A549 (cell line): Measurements from ENCODE around the gene SORL1. TPM values are rescaled to one million over a fixed set of nuclear protein-coding genes. Genes with fewer than 3 reads are reported as not detected.

Source experiments
- ATAC-seq, 2 experiments: fragments of 200-7000 bp in 1 of 2; fragments of >200 bp in 1 of 2; cut with Nextera tagmentation in 1 of 2; cut with Tn5 transposase in 1 of 2; 3 replicates each; pipeline versions ENCODE4 v1.8.0 to v1.9.1; 2018 to 2020; ENCODE audit warnings: mild to moderate bottlenecking in 1 of 2, moderate library complexity in 1 of 2
- CTCF ChIA-PET: fragments of 300-600 bp; sonication (Branson Sonifier 250); formaldehyde crosslinking; extraction: SDS; loops from one replicate; lab custom pipeline; 2021; ENCODE audit warnings: antibody characterized with exemption, inconsistent platforms; lab: Yijun Ruan, JAX
- POLR2A ChIA-PET: fragments of 350-600 bp; formaldehyde crosslinking; extraction: SDS; loops from one replicate; lab custom pipeline; 2021; ENCODE audit warnings: antibody characterized with exemption, inconsistent platforms; lab: Yijun Ruan, JAX
- DNase-seq, 2 experiments: peaks; one replicate each; pipeline versions ENCODE4 v3.0.0 to v3.0.0-alpha.2; 2011 to 2016; ENCODE audit warnings: low read depth in 1 of 2, low spot score in 1 of 2
- FAIRE-seq: peaks from 2 replicates; lab custom pipeline; 2011; peaks lifted over from hg19 to GRCh38; lab: Jason Lieb, UNC
- H3K27ac ChIP-seq, 2 experiments: fragments of >200 bp; sonication (Bioruptor Twin); formaldehyde crosslinking; 3 replicates each; pipeline ENCODE4 v1.5.1; 2016 to 2017
- H3K4me1 ChIP-seq: fragments of >200 bp; sonication (Bioruptor Twin); formaldehyde crosslinking; 3 replicates; pipeline ENCODE4 v1.6.1; 2016
- H3K4me2 ChIP-seq: fragments of >200 bp; sonication (Bioruptor Twin); formaldehyde crosslinking; 3 replicates; pipeline ENCODE4 v1.6.1; 2016
- H3K4me3 ChIP-seq: fragments of >200 bp; sonication (Bioruptor Twin); formaldehyde crosslinking; 3 replicates; pipeline ENCODE4 v1.5.1; 2016
- H3K9me3 ChIP-seq: fragments of >200 bp; sonication (Bioruptor Twin); formaldehyde crosslinking; 3 replicates; pipeline ENCODE4 v1.6.1; 2016
- ATOH8 ChIP-seq: fragments of 250-450 bp; sonication (Bioruptor Pico); IDR thresholded peaks from 2 replicates; pipeline ENCODE4 v1.5.0; 2020; ENCODE audit warnings: low read depth, mild to moderate bottlenecking, moderate library complexity
- BCL3 ChIP-seq: fragments of >200 bp; sonication (Bioruptor Twin); formaldehyde crosslinking; IDR thresholded peaks from 3 replicates; pipeline ENCODE4 v1.6.1; 2016
- CBX8 ChIP-seq: fragments of 200-600 bp; sonication (generic); IDR thresholded peaks from 2 replicates; pipeline ENCODE4 v1.6.1; 2016
- CHD2 ChIP-seq: fragments of 150-350 bp; IDR thresholded peaks from 2 replicates; pipeline ENCODE4 v1.6.1; 2014; ENCODE audit warnings: low read length; ENCODE audit not compliant: partially characterized antibody
- CHD4 ChIP-seq: fragments of 200-600 bp; sonication (generic); IDR thresholded peaks from 2 replicates; pipeline ENCODE4 v1.6.1; 2016; ENCODE audit warnings: antibody characterized with exemption, mild to moderate bottlenecking, borderline replicate concordance
- CTCF ChIP-seq: fragments of >200 bp; sonication (Bioruptor Twin); formaldehyde crosslinking; IDR thresholded peaks from 3 replicates; pipeline ENCODE4 v1.5.1; 2016
- EHF ChIP-seq: fragments of 250-450 bp; sonication (Bioruptor Pico); IDR thresholded peaks from 2 replicates; pipeline ENCODE4 v1.5.0; 2020; ENCODE audit warnings: mild to moderate bottlenecking
- ELK1 ChIP-seq: fragments of 150-350 bp; IDR thresholded peaks from 2 replicates; pipeline ENCODE4 v1.6.1; 2014; ENCODE audit warnings: low read depth, mild to moderate bottlenecking, low read length
- EP300 ChIP-seq, 2 experiments: fragments of >200 bp; sonication (Bioruptor Twin); formaldehyde crosslinking; IDR thresholded peaks; 2 replicates in 1 of 2; 3 replicates in 1 of 2; pipeline ENCODE4 v1.6.1; 2016 to 2017
- GATA3 ChIP-seq: IDR thresholded peaks from 2 replicates; pipeline ENCODE4 v1.6.1; 2012; ENCODE audit warnings: borderline replicate concordance
- HDAC2 ChIP-seq: fragments of 200-600 bp; sonication (generic); IDR thresholded peaks from 2 replicates; pipeline ENCODE4 v1.6.1; 2016
- HOXA7 ChIP-seq: fragments of 250-450 bp; sonication (Bioruptor Pico); IDR thresholded peaks from 2 replicates; pipeline ENCODE4 v1.5.0; 2020; ENCODE audit warnings: mild to moderate bottlenecking, moderate library complexity
- JUN ChIP-seq, 2 experiments: fragments of >200 bp; sonication (Bioruptor Twin); formaldehyde crosslinking; IDR thresholded peaks; 2 replicates in 1 of 2; 3 replicates in 1 of 2; pipeline ENCODE4 v1.6.1; 2016 to 2017
- KDM1A ChIP-seq: fragments of 200-600 bp; sonication (generic); IDR thresholded peaks from 2 replicates; pipeline ENCODE4 v1.6.1; 2016; ENCODE audit warnings: low read depth, mild to moderate bottlenecking
- KDM5A ChIP-seq: fragments of 200-600 bp; sonication (generic); IDR thresholded peaks from 2 replicates; pipeline ENCODE4 v1.6.1; 2016; ENCODE audit warnings: antibody characterized with exemption, mild to moderate bottlenecking
- MAZ ChIP-seq: fragments of 150-350 bp; IDR thresholded peaks from 2 replicates; pipeline ENCODE4 v1.6.1; 2014; ENCODE audit warnings: antibody characterized with exemption, low read depth, low read length, borderline replicate concordance
- MYC ChIP-seq: IDR thresholded peaks from 2 replicates; pipeline ENCODE4 v1.6.1; 2012; ENCODE audit warnings: mild to moderate bottlenecking, inconsistent platforms, low read length, improper control_type of control experiment, borderline replicate concordance
- NR3C1 ChIP-seq: fragments of >200 bp; sonication (Bioruptor Twin); formaldehyde crosslinking; IDR thresholded peaks from 3 replicates; pipeline ENCODE4 v1.6.1; 2017
- PBX3 ChIP-seq: IDR thresholded peaks from 2 replicates; pipeline ENCODE4 v1.6.1; 2012
- PHF8 ChIP-seq: fragments of 200-600 bp; sonication (generic); IDR thresholded peaks from 2 replicates; pipeline ENCODE4 v1.6.1; 2016; ENCODE audit warnings: low read depth, mild to moderate bottlenecking, antibody characterized with exemption, moderate library complexity, borderline replicate concordance
- RARB ChIP-seq: fragments of 250-450 bp; sonication (Bioruptor Pico); IDR thresholded peaks from 2 replicates; pipeline ENCODE4 v1.8.0; 2021; ENCODE audit warnings: mild to moderate bottlenecking, moderate library complexity
- REST ChIP-seq: fragments of 200-600 bp; sonication (generic); IDR thresholded peaks from 2 replicates; pipeline ENCODE4 v1.6.1; 2016; ENCODE audit warnings: antibody characterized with exemption, mild to moderate bottlenecking, moderate library complexity
- RFX5 ChIP-seq: fragments of 450-650 bp; IDR thresholded peaks from 2 replicates; pipeline ENCODE4 v1.7.1; 2014; ENCODE audit warnings: antibody characterized with exemption, mild to moderate bottlenecking, moderate library complexity
- RNF2 ChIP-seq: fragments of 200-600 bp; sonication (generic); IDR thresholded peaks from 2 replicates; pipeline ENCODE4 v1.6.1; 2016; ENCODE audit warnings: low read depth, mild to moderate bottlenecking, antibody characterized with exemption, moderate library complexity, borderline replicate concordance
- SREBF2 ChIP-seq: fragments of 450-650 bp; IDR thresholded peaks from 2 replicates; pipeline ENCODE4 v1.6.1; 2014; ENCODE audit warnings: mild to moderate bottlenecking, moderate library complexity
- USF2 ChIP-seq: fragments of 450-650 bp; IDR thresholded peaks from 2 replicates; pipeline ENCODE4 v1.6.1; 2014; ENCODE audit warnings: antibody characterized with exemption
- ZC3H11A ChIP-seq: fragments of 450-650 bp; IDR thresholded peaks from 2 replicates; pipeline ENCODE4 v1.6.1; 2014; ENCODE audit warnings: antibody characterized with exemption, mild to moderate bottlenecking
- ZSCAN20 ChIP-seq: fragments of 250-450 bp; sonication (Bioruptor Pico); IDR thresholded peaks from 2 replicates; pipeline ENCODE4 v1.8.0; 2022; ENCODE audit warnings: mild to moderate bottlenecking, moderate library complexity
- WGBS: methylation state at CpG from one replicate; pipeline ENCODE4 v1.1.6; 2017; ENCODE audit errors: missing lambda C conversion rate; 5-methylcytosine and 5-hydroxymethylcytosine counted together
- polyA plus RNA-seq, 4 experiments: library from polyadenylated mRNA; depleted of rRNA in 3 of 4; stranded (reverse); fragments of >200 nt; fragmentation: RNase III in 1 of 4; extraction: RNeasy Plus Mini Kit Qiagen cat#74134 plus additional on column Dnase treatment in 1 of 4; gene quantifications; 2 replicates in 3 of 4; 3 replicates in 1 of 4; pipeline ENCODE4 v1.2.3, GENCODE V29; 2011 to 2017

SORL1 gene
- polyA plus RNA-seq, 2 of the 4 experiments (the other 2 are of a cell fraction) = 0.45 to 3.8 TPM

- no peak for TF ChIP-seq NR3C1
- TF ChIP-seq ATOH8 (CRISPR knock-in tag) = no peak
- TF ChIP-seq MAZ = no peak
- TF ChIP-seq CHD4 = no peak
- TF ChIP-seq SREBF2 = no peak
- no peak for TF ChIP-seq ZSCAN20
- TF ChIP-seq CBX8 = no peak
- no peak for TF ChIP-seq KDM5A
These were observed 174.9 kb downstream of the SORL1 start (continued) for GRCh38 chr11:121626980-121627379.

GRCh38 chr11:121630041-121630440 is 177.9 kb downstream of the SORL1 start:
- ATAC-seq (no peak), FAIRE-seq (no peak)
- Histone ChIP-seq H3K4me1 (no peaks in the 10 kb centered on the region), H3K9me3 (no peaks in the 10 kb centered on the region), H3K27ac (no peak overlapping the region), H3K4me3 (no peak overlapping the region)
- CTCF ChIA-PET = no interaction called here
- WGBS = 46% methylated on average over 1 of the region's 1 CpG
- TF ChIP-seq EP300 (IDR thresholded peaks at IDR 0.05) = no peak
- no peak for TF ChIP-seq CTCF
- no peak for TF ChIP-seq HDAC2
- no peak for TF ChIP-seq ZC3H11A
- TF ChIP-seq RFX5 = no peak
- TF ChIP-seq REST = no peak
- TF ChIP-seq PBX3 = no peak
- TF ChIP-seq, all 56 proteins: peak for 0
- no peak overlapping the region for H3K4me2 ChIP-seq
- POLR2A ChIA-PET = no interaction called here
- no peak for DNase-seq

GRCh38 chr11:121631456-121631855 is 179.3 kb downstream of the SORL1 start:
- FAIRE-seq (no peak), ATAC-seq (no peak), DNase-seq (no peak)
- ChIA-PET CTCF (no interaction called here), POLR2A (no interaction called here)
- 97% methylated on average over 2 of the region's 2 CpGs for WGBS
- H3K27ac ChIP-seq = no peak overlapping the region
- H3K4me2 ChIP-seq = no peak overlapping the region
- no peak overlapping the region for H3K4me3 ChIP-seq
- no peaks in the 10 kb centered on the region for H3K4me1 ChIP-seq
- H3K9me3 ChIP-seq = no peaks in the 10 kb centered on the region
- TF ChIP-seq BCL3 (no peak), HOXA7 (CRISPR knock-in tag) (no peak), CHD2 (no peak), RARB (CRISPR knock-in tag) (no peak), HDAC2 (no peak), JUN (IDR thresholded peaks at IDR 0.05) (no peak), KDM1A (no peak), EHF (CRISPR knock-in tag) (no peak), GATA3 (no peak), USF2 (no peak), MYC (no peak), RNF2 (no peak), PHF8 (no peak), ELK1 (no peak)
